ENCODE results near the gene TBC1D7. TPM values are rescaled to one million over a fixed set of nuclear protein-coding genes. Genes with fewer than 3 reads are reported as not detected.

The TBC1D7 gene
- total RNA-seq, 1 donor from 2014 or later = 18.1 TPM

DNA sequence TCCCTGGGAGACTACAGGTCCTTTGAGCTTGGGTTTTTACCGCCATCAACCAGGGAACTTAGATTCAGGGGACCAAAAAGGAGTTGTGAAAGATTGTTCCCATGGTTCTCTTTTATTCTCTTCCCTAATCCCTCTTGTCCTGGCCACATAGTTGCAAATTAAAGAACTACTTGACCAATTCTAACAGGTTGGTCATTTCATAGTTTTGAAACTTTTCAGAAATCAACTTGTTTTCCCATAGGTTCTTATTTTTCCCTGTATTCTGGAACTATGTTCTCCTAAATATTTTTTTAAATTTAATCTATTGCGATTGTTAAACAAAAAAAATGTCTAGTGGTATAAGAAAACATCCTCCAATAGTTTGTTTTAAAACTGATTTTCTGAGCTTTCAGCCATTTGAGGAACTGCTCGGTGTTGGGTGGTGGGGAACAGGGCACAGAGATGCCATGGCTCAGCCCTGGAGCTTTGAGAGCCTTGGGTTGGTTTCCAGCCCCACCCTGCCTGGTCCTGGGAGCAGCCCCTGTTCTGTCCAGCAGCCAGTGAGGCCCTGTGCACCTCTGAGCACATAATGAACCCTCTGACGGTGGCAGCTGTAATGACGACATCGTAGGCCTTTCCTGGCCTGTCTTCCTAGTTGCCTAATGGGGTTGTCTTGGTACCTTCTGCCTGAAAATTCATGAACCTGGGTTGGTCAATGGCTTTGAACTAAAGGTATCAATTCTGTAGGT is 53.5 kb downstream of the TBC1D7 start:
- peak overlapping the region; percentile 47 for H3K27ac ChIP-seq
- H3K4me1 ChIP-seq = no peaks in the 10 kb centered on the region
- intact Hi-C loops (cut with DNase I) = no loop called here
- H3K36me3 ChIP-seq = peaks cover 21% of the 10 kb centered on the region
- TF ChIP-seq, protein P1, sequence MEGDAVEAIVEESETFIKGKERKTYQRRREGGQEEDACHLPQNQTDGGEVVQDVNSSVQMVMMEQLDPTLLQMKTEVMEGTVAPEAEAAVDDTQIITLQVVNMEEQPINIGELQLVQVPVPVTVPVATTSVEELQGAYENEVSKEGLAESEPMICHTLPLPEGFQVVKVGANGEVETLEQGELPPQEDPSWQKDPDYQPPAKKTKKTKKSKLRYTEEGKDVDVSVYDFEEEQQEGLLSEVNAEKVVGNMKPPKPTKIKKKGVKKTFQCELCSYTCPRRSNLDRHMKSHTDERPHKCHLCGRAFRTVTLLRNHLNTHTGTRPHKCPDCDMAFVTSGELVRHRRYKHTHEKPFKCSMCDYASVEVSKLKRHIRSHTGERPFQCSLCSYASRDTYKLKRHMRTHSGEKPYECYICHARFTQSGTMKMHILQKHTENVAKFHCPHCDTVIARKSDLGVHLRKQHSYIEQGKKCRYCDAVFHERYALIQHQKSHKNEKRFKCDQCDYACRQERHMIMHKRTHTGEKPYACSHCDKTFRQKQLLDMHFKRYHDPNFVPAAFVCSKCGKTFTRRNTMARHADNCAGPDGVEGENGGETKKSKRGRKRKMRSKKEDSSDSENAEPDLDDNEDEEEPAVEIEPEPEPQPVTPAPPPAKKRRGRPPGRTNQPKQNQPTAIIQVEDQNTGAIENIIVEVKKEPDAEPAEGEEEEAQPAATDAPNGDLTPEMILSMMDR (IDR thresholded peaks at IDR 0.05) = no peak
- H3K27me3 ChIP-seq = no peaks in the 10 kb centered on the region
- peak overlapping the region; percentile 44 for H3K4me3 ChIP-seq
- no peak for DNase-seq
- ATAC-seq = no peak
- no peaks in the 10 kb centered on the region for H3K9me3 ChIP-seq

DNA sequence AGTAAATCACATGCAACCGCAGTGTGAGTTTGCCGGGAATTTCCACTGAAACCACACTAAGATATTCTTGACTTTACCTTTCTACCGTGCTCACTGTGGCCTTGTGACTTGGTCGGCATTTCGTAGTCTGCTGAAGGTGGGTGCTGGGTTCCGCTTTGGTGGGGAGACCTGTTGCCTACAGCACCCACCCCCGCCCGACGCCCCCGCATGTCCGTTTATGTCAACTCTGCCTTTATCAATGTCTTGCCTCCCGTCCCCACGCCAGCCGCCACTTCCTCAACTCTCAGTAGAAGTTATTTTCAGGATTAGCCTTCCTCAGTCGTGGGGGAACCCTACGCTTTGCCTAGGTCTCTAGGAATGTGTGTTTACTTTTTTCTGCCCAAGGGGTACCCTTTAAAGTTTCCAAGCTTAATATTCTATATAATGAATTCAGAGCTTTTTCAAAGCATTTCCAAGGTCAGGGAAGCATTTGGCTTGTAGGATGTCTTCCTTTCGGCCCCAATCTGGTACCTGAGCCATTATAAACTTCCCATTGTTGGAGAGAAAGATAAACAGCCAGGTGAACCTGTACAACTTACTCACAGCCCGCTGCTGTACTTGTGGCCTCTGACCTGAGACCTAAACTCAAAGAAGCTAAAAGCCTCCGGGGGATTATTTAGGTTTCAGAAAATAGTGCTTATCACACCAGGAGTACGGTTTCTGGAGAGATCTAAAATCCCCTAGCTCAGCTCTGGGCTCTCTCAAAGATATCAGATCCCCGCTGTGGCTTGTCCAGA is 54.2 kb downstream of the TBC1D7 start:
- Histone ChIP-seq H3K9me3 (no peaks in the 10 kb centered on the region), H3K4me3 (peak overlapping the region; percentile 44), H3K4me1 (peaks cover 5% of the 10 kb centered on the region), H3K27ac (peak overlapping the region; percentile 47), H3K27me3 (no peaks in the 10 kb centered on the region), H3K36me3 (peaks cover 13% of the 10 kb centered on the region)
- ATAC-seq (peak; percentile 77), DNase-seq (peak; percentile 90)
- intact Hi-C loops (cut with DNase I) = no loop called here
- TF ChIP-seq, protein P1 (IDR thresholded peaks at IDR 0.05) = no peak

DNA sequence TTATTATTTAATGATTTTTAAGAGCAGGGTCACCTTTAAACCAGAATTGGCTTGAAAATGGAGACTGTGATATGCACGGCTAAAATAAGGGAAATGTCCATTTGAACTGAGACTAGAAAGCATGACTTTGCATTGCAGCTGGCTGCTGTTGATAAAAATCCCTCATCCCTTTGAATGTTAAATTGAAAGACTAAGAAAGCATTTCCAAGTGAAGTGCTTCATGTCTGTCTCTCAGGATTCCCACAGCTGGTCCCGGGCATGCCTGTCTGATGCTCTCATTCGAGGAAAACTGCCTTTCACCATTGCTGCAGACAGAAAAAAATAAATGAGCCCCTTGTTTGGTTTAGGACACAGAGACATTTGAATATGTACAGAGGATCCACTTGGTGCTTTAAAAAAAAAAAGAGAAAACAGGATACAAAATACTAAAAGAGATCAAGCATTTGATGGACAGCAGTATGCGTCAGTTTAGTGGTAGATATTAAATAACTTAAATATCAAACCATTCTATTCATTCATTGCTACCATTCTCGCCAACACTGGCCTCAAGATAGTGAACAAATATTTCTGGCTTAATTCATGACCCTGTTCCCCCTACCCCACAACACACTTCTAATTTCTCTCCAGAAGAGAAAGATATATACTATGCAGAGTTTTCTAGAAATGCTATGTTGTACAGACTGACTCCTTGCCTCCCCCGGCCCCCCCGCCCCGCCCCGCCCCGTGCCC is 55.0 kb downstream of the TBC1D7 start:
- no peak for ATAC-seq
- peak overlapping the region; percentile 63 for H3K27ac ChIP-seq
- peaks cover 7% of the 10 kb centered on the region for H3K36me3 ChIP-seq
- peak overlapping the region; percentile 44 for H3K4me3 ChIP-seq
- H3K9me3 ChIP-seq = no peaks in the 10 kb centered on the region
- no peak for DNase-seq
- intact Hi-C loops (cut with DNase I) = no loop called here
- peaks cover 11% of the 10 kb centered on the region for H3K4me1 ChIP-seq
- no peaks in the 10 kb centered on the region for H3K27me3 ChIP-seq
- TF ChIP-seq, protein P1 (IDR thresholded peaks at IDR 0.05) = no peak

DNA sequence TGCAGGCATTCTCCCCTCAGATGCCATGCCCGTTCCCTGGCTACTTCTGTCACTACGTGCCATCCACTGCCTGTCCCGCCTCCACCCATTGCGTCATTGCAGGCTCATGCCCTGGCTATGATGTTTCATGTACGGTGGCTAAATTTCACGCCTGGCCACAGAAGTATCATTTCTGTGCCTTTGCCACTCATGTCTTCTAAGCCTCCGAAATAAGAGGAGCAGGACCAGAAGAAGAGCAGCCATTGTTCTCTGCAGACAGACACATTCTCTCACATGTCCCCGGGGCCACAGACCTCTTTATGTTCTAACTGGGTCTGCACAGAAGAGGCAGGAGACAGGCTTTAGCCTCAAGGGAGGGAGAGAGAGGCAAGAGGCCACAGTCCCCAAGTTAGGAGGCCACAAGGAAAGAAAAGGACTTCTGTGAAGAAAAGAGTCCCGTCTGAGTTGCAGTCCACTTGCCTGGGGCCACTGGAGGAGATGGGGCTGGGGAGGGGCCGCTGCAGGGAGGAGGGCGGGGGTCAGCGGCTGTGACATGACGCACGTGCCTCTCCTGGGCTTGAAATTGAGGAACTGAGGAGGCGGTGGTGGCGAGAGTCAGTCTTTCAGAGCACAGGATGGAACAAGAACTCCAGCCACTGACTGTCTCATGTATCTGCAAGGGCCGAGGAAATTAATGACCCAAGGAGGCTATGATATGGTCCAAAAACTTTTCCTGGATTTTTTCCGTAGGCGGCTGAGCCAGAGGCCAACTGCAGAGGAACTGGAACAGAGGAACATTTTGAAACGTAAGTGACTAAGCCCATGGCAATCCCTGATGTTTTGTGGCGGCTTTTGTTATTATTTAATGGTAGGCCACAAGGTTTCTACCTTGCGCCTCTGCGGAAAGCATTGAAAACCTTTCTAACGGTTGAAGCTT is 55.9 kb downstream of the TBC1D7 start:
- TF ChIP-seq, protein P1 (IDR thresholded peaks at IDR 0.05) = no peak
- DNase-seq (peak; percentile 84), ATAC-seq (peak; percentile 81)
- peak overlapping the region; percentile 63 for H3K27ac ChIP-seq
- H3K4me3 ChIP-seq = peak overlapping the region; percentile 44
- no peaks in the 10 kb centered on the region for H3K27me3 ChIP-seq
- peaks cover 11% of the 10 kb centered on the region for H3K4me1 ChIP-seq
- H3K36me3 ChIP-seq = no peaks in the 10 kb centered on the region
- H3K9me3 ChIP-seq = no peaks in the 10 kb centered on the region
- intact Hi-C loops (cut with DNase I) = no loop called here

Data from upper lobe of right lung (tissue), 1 donor.